ENCODE measurements around the gene GZMH. TPM values are rescaled to one million over a fixed set of nuclear protein-coding genes. Genes with fewer than 3 reads are reported as not detected.
"Not testable (repeated sequence)": the region's sequence is repeated elsewhere in the genome, so short reads cannot be mapped to it uniquely, and the experiment has no call there.

The GZMH gene, protein sequence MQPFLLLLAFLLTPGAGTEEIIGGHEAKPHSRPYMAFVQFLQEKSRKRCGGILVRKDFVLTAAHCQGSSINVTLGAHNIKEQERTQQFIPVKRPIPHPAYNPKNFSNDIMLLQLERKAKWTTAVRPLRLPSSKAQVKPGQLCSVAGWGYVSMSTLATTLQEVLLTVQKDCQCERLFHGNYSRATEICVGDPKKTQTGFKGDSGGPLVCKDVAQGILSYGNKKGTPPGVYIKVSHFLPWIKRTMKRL
- not detected in 2 replicates for total RNA-seq

DNA sequence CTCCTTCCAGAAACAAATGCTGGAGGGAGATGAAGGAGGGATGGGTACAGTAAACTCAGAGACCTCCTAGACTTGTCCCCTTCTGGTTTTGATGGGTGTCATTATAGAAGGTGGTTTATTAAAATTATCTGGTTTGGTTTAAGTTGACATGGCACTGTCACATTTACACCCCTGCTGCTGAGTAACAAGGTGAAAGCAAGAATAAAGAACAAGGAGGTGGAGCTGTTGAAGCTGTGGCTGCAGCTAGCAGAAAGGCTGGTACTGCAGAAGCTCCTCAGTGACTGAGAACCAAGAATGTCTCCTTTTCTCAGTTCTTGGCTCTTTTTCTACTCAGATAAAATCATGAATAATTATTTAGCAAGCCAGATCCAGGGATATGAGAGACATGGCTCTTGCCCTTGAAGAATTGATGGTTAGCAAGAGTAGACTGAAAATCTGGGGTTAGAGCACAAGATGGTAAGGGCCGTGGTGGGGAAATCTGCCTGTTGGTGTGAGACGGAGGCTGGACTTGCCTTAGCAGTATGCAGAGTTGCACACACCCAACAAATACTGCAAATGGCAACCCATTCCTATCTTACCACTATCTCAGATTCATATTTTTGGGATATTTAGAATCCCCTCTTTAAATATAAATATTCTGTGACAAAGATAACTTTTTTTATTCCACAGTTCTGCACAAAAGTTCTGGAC is at the start of gene GZMH:
TSS of gene GZMH (minus strand) at position 31 of the 690 bp plus-strand sequence. CDS start 72 bp downstream, outside the sequence.
- DNase-seq: no peak

DNA sequence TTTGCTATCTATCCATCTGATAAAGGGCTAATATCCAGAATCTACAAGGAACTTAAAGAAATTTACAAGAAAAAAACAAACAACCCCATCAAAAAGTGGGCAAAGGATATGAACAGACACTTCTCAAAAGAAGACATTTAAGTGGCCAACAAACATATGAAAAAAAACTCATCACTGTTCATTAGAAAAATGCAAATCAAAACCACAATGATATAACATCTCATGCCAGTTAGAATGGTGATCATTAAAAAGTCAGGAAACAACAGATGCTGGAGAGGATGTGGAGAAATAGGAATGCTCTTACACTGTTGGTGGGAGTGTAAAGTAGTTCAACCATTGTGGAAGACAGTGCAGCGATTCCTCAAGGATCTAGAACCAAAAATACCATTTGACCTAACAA is 38.9 kb upstream of the GZMH start:
- DNase-seq: not testable (repeated sequence)

DNA sequence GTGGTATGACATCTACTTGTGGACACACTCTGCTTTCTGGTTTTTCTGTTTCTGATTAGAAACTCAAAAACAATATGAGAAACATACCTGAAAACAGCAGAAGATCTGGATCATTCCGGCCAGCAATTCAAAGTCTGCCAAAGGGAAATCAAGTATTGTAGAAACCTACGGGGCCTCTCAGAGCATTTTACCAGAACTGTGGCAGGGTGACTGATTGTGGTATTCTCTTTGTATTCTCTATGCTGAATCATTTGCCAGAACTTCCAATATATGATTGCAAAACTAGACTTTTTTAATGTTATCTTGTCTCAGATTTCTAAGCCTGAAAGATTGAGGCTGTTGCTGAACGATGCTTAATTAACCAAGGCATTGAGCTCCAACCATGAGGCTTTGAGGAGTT is 30.4 kb upstream of the GZMH start:
- DNase-seq: no peak

DNA sequence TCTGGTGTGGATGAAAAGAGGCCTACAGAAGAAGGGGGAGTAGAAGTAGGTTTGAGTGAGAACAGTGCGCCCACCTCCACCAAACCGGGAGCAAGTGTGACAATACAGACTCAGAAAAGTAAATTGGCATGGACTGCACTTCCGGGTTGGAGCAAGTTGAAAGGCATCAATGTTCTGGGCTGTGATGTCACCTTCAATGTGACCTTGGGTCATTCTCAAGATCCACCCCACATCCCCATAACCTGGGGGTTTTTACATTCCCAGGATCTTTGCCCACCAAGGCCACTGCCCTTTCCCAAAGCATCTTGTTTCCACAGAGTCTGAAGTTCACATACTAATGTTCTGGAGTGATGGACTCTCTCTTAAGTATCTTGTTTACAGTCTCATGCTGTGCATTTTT is 29.8 kb upstream of the GZMH start:
- no peak for DNase-seq

DNA sequence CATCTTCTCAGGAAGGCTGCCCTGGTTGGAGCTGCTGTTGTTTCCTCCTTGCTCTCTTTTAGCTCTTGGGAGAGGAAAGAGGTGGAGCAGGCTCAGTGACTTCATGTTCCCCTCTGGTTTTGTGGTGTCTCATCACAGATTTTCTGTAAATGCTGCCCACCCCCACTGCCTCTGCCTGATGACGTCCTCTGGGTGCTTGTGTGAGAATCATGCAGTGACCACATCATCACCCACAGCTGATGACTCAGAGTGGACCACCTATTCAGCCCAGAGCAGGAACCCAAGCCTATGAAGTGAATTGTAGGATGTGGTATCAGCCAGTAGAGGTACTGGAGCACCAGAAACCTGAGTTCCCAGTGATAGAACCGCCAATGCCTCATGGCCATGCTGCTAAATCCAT is 24.7 kb upstream of the GZMH start, which contains the start of gene GZMB:
TSS of gene GZMB (minus strand) at position 33 of the 400 bp plus-strand sequence. CDS start at position 3, 30 bp downstream.
- DNase-seq: no peak

DNA sequence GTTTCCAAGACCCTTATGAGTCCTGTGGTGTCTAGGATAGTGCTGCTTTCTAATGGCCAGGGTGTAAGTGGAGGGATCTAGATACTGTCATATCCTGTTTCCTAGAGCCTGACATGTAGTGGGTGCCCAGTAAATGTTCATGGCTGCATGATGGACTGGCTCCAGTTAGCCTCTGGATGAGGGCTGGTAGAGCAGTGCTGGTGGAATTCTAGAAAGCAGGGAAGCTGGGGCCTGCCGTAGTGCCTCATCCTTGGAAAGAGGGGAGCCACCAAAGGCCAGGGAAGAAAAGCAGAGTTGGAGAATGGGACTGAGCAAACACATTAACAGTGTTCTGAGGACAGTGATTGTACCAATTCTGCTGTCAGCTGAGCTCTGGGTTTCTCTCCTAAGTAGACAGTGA is 23.9 kb upstream of the GZMH start:
- DNase-seq: no peak

DNA sequence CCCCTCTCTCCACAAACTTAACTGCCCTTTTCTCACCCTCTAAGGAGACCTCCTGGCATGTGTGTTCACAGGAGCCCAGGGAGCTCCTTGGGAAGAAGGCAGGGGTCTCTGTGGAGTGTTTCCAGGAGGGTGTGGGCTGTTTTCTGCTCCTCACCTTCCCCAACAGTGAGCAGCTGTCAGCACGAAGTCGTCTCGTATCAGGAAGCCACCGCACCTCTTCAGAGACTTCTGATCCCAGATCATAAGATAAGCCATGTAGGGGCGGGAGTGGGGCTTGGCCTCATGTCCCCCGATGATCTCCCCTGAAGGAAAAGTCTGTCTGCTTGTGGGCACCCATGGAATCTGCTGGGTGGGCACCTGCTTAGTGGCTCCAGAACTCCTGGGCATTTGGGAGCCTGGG is 23.3 kb upstream of the GZMH start:
- DNase-seq: no peak

DNA sequence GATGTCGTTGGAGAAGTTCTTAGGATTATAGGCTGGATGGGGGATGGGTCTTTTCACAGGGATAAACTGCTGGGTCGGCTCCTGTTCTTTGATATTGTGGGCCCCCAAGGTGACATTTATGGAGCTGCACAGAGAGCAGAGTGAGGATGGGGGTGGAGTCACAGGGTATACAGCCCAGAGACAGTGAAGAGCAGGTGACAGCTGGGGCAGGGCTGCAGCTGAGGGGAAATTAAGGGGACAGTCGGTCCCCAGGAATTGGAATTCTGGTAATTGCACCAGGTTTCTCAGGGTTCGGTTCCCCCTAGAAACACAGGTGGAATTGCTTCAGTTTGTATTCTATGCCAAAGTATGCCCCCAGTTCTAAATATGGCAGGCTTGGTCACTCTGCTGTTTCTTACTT is 22.9 kb upstream of the GZMH start:
- no peak for DNase-seq

DNA sequence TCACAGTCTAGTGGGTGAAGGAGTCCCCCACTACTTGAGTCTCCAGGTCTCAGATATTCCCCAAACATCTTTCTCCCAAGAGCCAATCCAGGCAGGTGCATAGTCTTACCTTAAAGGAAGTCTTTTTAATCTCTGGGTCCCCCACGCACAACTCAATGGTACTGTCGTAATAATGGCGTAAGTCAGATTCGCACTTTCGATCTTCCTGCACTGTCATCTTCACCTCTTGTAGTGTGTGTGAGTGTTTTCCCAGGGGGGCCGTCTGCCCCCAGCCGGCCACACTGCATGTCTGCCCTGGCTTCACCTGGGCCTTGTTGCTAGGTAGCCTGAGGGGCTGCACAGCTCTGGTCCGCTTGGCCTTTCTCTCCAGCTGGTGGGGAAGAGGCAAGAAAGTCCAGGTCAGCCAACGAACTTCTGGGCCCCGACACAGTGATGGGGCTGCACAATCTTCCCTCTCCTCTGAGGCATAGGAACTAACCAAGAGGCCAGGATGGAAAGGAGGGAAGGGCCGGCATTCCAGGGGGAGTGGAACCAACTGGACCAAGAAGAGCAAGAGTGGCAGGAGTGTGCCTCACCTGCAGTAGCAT is 22.4 kb upstream of the GZMH start:
- no peak for DNase-seq

DNA sequence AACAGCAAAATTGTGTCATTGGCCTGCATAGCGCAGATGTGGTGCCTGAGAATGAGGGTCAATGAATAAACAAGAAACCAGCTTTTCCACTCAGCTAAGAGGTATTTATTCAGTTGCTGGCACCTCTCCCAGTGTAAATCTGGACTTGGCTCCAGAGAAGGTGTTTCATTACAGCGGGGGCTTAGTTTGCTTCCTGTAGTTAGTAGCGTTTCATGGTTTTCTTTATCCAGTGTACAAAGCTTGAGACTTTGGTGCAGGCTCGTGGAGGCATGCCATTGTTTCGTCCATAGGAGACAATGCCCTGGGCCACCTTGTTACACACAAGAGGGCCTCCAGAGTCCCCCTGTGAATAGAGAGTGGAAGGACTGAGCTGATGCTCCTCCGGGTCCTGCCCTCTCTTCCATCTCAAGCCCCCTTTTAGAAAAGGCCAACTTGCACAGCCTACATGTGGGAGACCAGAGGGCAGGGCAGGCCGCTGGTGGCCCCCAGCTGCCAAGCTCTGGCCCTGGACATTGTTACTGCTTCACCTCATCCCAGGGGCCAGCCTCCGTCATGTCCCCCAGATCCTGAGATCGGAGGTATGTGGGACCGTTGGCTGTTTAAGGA is 21.5 kb upstream of the GZMH start:
- DNase-seq: no peak

DNA sequence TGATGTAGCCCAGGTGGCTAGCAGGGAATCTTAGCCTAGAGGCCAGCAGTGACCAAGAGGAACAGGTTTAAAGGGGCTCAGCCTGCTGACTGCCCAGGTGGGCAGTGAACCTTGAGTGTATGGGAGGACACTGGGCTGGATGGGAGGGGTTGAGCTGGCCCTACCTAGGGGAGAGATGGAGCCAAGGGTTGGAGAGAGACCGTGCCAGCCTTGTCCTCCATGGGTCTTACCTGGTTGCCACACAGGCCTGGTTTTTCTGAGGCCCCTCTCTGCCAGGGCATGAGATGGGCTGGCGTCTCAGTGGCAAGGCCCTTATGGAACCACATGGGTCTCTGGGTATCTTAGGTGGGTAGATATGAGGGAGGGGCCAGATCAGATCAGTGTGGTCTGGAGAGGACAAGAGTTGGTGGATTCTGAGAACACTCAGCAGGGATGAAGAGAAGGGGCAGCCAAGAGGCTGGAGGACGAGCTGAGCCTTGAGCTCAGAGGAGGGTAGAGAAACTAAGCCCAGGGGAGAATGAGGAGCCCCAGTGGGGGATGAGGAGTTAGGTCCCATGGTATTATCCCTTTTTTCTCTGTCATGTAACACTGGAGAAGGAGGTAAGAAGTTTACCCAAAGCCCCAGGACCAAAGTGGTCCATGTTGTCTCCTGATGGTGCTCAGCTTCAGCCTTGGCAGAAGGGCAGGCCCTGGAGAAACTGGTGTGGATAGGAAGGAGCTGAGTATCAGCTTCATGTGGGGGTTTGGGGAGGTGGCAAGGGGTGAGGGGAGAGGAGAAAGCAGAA is 20.8 kb upstream of the GZMH start:
- no peak for DNase-seq

DNA sequence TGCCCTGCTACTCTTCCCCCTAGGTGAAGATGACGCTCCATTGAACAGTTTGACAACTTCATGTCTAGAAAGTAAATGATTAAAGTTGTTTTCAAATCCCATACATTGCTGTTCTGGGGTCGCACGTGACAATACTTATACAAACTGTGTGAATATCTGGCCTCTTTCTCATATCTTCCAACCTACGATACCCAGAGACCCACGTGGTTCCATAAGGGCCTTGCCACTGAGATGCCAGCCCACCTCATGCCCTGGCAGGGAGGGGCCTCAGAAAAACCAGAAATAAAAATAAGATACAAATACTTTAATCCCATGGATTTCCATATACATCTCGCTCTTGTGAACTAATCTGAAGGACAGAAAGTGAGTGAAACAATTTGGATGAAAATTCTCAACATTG is 20.0 kb upstream of the GZMH start:
- no peak for DNase-seq

DNA sequence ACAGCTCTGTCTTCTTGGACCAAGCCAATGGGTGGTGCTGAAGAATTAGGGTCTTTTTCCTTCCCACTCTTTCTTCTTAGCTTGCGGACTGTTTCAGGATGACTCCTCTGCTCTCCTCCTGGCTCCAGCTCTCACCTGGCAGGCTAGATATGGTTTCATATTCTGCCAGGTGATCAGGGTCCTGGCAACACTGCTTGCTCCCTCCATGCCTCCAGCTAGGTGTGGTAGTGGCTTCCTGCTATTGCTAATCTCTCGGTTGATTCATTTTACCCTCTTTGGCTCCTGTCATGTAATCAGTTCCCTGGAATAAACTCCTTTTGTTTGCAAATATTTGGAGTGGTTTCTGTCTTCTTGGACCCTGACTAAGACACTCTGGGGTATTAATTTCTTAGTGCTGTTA is 4.3 kb upstream of the GZMH start:
- DNase-seq: no peak

DNA sequence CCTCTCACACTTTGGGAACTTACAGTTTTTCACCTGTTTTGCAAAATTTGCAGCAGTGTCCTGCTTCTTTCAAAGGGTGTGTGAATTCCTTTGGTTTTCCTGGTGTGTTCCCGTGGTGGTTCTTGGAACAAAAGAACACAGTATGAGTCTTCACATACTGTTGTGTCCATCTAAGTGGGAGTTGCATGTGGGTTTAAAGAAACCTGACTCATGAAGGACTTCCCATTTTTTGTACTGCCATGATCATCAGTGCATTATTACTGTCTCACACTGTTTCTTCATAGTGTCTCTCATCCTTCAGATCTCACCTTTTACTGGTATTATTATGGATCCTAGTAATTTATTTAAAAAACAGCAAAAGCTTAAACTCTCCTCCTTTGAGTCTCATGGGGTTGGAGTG is 3.8 kb upstream of the GZMH start:
- no peak for DNase-seq

DNA sequence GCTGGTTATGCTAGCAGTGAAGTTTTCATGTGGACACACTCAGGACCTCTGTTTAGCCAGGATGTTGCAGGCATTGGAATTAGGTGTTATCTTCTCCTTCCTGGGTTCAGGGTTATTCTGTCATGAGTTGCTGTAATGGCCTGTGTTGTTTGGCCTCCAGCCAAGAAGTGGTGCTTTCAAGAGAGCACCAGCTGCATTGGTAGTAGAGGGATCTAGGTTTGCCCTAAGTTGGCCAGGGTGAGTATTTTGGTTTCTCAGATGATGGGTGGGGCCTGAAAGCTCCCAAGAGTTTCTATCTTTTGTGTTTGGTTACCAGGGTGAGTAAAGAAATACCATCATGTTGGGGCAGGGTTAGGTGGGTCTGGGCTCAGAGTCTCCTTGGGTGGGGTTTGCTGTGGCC is 2.7 kb upstream of the GZMH start:
- DNase-seq: no peak

DNA sequence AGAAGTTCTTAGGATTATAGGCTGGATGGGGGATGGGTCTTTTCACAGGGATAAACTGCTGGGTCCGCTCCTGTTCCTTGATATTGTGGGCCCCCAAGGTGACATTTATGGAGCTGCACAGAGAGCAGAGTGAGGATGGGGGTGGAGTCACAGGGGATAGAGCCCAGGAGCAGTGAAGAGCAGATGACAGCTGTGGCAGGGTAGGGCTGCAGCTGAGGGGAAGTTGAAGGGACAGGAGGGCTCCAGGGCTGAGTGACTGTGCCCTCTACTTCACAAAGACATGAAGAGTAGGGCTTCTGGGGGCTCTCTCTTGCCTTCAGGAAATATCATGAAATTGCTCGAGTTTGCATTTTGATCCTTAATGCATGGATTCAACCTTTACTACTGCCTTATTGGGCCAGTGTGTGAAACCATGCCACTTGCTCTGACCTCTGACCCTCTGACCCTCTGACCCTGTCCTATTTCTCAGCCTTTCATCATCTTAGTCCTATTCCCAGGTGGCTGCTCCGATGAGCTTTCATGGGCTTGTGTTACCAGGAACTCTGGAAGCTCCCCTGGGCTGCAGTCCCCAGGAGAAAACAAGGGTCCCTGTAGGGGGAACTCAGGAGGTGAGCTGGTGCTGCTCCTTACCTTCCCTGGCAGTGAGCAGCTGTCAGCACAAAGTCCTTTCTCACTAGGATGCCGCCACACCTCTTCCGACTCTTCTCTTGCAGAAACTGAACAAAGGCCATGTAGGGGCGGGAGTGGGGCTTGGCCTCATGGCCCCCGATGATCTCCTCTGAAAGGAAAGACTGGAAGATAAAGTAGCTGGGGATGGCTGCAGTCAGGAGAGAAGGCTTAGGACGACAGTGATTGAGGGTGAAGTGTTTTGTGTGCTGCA is 1.6 kb downstream of the GZMH start:
- no peak for DNase-seq

DNA sequence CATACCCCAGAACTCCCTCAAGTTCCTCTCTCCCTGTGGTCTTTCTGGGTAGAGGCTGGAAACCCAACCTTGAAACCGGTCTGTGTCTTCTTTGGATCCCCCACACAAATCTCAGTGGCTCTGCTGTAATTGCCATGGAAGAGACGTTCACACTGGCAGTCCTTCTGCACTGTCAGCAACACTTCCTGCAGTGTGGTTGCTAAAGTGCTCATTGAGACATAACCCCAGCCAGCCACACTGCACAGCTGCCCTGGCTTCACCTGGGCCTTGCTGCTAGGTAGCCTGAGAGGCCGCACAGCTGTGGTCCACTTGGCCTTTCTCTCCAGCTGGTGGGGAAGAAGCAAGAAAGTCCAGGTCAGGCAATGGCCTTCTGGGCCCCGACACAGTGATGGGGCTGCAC is 2.4 kb downstream of the GZMH start:
- no peak for DNase-seq

DNA sequence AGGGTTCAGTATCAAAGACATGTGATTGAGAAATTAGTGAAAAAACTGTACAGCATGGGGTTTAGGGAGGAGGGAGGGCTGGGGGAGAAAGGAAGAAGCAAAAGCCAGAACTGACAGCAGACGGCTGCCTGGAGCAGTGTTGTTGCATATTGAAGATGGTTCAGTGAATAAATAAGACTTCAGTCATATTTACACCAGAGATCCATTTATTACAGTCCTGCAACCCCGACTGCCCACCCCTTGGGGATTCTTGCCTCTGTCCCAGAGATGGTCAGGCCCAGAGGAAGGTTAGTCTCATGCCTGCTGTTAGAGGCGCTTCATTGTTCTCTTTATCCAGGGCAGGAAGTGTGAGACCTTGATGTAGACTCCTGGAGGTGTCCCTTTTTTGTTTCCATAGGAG is 3.2 kb downstream of the GZMH start:
- no peak for DNase-seq

DNA sequence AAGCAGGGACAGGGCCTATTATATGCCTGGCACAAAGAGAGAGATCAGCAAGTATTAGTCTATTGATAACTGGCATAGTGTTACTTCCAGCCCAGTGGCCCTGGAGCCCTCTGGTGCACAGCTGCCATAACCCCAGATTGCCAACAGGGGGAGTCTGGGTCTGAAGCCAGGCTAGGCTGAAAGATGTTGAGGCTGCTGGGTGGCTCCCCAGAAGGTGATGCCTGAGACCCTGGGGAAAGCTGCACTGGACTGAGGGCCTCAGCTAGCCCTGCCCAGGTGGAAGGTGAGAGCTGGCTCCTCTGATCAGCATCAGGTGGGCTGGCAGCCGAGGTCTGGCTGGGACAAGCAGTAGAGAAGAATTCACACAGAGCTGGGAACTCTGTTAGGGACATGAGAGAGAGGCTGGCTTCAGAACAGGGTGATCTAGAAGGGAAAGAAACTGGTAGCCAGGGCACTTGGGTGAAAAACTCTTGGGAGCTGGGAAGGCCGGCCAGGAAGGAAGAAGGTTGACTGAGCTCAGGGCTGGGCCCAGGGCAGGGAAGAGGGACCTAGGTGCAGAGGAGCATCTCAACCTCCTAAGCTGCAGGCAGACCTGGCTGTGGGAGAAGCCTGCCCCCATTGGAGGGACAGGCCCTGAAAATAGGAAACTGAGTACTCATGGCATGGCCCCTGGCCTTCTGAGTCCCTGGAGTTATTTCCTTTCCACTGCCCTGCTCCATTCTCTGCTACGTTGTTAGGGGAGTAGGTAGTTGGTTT is 3.9 kb downstream of the GZMH start:
- DNase-seq: peak; percentile 36

DNA sequence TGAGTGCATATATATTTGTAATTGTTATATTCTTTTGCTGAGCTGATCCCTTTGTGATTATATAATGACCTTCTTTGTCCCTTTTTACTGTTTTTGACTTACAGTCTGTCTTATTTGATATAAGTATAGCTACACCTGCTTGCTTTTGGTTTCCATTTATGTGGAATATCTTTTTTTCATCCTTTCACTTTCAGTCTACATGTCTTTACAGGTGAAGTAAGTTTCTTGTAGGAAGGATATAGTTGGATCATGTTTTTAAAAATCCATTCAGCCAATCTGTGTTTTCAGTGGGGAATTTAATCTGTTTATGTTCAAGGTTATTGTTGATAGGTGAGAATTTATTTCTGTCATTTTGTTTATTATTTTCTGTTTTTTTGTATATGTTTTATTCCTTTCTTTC is 12.1 kb downstream of the GZMH start:
- no peak for DNase-seq
